ENCODE measurements around the gene ARFIP1.
"Not testable (repeated sequence)": the region's sequence is repeated elsewhere in the genome, so short reads cannot be mapped to it uniquely, and the experiment has no call there.

ARFIP1 gene

DNA sequence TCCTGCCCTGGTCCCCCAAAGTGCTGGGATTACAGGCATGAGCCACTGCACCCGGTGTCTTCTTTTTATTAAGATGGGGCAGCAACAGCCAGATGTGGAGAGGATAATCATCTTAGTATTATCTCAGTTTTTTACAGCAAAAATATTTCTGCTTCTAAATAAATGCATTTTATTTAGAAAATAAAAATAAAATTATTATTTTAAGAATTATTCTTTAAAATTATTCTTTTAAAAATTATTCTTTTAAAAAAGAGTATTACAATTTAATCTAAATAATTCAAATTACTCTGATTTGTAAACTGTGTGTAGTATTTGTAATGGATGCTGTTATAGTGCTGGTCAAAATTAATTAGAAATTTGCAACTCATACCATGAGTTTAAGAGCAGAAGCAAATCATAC, 67.6 kb downstream of the ARFIP1 start:
- DNase-seq (ENCODE audit: low spot score) = no peak

DNA sequence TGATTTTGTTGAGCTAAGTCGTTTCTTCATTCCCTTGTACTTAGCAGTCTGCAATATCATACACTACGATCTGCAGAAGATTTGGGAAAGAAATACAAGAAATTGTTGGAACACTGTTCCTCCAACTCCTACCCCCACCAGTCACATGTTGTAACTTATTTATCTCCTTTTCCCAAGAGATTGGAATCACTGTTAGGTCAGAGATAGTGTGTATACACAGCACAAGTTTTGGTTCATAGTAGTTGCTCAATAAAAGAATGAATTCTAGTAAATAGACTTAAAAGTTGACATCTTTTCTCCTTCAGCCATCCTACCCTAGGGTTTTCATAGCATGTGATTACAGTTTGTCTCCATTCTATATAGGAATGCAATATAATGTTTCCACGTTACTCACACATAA, 68.8 kb downstream of the ARFIP1 start:
- DNase-seq (ENCODE audit: low spot score) = no peak

DNA sequence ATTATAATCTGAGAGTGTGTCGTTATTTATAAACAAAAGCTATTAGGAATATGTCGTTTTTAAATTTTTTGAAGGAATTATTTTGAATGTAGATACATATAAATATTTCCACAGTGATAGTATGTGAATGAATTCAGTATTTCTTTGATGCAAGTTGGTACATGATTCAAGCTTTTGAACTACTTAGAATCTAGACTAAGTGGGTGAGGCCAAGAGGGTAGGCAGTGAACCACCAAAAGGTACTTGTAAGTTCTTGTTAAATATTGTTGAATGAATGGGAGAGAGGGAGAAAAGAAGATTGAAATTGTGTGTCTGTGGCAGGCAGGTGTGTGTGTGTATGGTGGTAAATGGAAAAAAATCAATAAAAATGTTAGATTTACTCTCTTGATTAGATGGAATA, 69.6 kb downstream of the ARFIP1 start:
- no peak for DNase-seq (ENCODE audit: low spot score)

DNA sequence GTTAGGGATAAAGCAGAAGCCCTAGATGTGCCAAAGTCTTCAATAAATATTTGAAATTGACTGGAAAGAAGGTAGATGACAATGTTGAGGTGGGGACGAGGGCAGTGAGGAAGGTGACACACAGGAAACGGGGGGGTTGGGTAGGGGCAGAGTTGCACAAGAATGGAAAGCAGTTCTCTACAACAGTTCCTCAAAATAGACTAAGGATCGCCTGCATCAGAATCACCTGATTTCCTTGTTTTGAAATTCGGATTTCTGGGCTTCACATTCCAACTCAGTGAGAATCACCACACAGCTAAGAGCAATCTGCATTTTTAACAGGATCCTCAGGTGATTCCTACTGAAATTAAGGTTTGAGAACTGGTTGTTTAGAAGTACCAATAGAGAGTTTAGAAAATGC, 70.6 kb downstream of the ARFIP1 start:
- no peak for DNase-seq (ENCODE audit: low spot score)

DNA sequence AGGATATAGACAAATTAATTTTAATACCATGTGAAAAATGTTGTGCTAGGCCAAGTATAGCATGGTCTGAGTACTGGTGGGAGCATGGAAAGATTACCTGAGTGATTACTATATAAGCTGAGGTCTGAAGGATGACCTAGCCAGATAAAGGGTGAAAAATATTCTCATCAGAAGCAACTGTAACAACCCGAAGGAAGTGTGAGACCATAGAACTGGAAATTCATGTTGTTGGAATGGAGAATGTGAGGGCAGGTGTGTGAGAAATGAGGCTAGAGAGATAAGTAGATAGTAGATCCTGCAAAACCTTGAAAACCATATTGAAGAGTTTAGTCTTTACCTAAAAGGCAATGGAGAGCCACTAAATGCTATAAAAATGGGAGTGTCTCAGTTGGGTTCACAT, 71.5 kb downstream of the ARFIP1 start:
- no peak for DNase-seq (ENCODE audit: low spot score)

DNA sequence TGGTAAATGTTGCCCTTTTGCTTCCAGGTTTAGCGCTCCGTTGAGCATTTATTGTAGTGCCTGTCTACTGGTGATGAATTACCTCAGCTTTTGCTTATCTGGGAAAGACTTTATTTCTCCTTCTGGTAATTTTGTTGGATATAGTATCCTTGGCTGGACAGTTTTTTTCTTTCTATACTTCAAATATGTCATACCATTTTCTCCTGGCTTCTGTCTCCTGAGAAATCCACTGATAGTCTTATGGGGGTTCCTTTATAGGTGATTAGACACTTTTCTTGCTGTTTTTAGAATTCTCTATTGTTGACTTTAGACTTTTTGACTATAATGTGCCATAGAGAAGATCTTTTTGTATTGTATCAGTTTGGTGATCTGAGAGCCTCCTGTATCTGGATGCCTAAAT, 73.5 kb downstream of the ARFIP1 start:
- DNase-seq (ENCODE audit: low spot score) = no peak

DNA sequence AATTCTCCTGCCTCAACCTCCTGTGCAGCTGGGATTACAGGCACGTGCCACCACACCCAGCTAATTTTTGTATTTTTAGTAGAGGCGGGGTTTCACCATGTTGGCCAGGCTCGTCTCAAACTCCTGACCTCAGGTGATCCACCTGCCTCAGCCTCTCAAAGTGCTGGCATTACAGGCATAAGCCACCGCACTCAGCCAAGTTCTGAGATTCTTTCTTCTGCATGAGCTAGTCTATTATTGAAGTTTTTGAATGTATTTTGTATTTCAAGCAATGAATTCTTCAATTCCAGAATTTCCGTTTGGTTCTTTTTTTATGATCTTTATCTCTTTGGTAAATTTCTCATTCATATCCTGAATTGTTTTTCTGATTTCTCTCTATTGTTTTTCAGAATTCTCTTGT, 74.3 kb downstream of the ARFIP1 start:
- not testable (repeated sequence) for DNase-seq (ENCODE audit: low spot score)

DNA sequence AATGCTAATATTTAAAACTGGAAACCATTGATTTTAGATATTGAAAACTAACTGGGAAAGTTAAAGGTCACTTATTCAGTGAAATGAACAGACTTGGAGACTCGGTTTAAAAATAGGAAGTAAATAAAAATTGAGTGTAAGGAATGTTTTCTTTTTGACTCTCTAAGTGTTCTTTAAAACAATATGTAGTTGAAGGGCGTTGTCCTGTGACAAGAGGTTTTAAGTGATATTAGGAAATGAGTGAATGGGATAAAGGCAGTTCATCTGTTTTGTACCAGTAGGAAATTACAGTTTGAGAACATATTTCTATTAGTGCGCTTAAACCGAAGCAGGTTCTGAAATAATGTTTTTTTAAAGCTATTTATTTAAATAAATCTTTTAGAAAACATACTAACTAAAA, 77.2 kb downstream of the ARFIP1 start:
- DNase-seq (ENCODE audit: low spot score) = no peak

DNA sequence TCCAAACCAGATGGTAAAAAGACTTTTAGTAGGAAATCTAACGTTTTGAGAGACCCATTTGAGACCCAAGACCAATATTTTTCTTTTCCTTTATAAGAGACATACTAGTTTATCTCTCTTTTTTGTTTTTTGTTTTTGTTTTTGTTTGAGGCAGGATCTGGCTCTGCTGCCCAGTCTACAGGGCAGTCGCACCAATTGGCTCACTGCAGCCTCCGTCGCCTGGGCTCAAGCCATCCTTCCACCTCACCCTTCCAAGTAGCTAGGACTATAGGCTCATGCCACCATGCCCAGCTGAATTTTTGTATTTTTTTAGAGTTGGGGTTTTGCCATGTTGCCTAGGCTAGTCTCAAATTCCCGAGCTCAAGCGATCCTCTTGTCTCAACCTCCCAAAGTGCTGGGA, 79.2 kb downstream of the ARFIP1 start:
- no peak for DNase-seq (ENCODE audit: low spot score)

DNA sequence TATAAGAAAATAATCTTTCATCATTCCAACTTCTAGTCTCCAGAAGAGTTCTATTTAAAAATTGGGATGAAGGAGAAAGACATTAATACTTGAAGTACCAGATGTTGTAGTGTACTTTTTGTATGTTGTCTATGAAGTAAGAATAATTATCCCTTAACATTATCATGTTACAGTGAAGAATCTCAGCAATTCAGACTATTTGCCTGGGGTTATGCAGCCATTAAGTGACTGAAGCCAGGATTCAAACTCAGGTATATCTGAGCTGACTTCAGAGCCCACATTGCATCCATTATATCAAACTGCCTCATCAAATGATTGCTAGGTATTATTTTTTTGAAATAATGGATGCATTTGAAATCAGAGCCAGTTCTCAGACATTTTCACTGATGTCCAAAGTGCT, 80.3 kb downstream of the ARFIP1 start:
- DNase-seq (ENCODE audit: low spot score) = no peak

DNA sequence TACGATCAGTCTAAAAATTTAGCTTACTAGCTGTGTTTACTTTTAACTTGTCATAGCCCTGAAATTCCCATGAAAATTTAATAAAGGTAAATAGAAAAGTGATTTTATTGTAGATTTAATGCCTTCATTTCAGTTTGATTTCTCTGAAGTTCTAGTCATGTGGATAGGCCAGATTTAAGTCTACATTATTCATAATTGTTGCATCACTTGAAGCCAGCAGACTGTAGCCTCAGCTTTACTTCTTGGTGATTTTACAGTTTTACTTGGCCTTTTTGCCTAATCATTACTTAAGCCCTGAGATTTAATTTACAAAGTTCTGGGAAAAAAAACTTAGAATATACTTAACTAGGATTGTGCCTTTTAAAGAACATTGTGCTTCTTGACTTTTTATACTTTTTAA, 82.9 kb downstream of the ARFIP1 start:
- DNase-seq (ENCODE audit: low spot score) = no peak

DNA sequence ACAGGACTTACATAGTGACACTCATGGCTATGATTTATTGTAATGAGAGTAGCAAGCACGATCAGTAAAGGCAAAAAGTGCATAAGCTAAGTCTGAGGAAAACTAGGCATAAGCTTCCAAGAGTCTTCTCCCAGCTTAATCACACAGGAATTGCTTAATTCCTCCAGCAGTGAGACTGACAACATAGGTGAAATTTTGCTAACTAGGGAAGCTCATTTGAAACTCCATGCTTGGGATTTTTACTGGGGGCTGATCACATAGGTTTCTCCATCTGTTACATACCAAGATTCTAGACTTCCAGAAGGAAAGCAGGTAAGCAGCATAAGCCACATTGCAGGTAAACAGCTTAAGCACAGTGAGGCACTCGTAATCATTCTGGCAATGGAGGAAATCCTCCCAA, 84.6 kb downstream of the ARFIP1 start:
- no peak for DNase-seq (ENCODE audit: low spot score)

DNA sequence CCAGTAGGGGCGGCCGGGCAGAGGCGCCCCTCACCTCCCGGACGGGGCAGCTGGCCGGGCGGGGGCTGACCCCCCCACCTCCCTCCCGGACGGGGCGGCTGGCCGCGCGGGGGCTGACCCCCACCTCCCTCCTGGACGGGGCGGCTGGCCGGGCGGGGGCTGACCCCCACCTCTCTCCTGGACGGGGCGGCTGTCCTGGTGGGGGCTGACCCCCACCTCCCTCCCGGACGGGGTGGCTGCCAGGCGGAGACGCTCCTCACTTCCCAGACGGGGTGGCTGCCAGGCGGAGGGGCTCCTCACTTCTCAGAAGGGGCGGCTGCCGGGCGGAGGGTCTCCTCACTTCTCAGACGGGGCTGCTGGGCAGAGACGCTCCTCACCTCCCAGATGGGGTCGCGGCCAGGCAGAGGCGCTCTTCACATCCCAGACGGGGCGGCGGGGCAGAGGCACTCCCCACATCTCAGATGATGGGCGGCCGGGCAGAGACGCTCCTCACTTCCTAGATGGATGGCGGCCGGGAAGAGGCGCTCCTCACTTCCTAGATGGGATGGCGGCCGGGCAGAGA, 86.8 kb downstream of the ARFIP1 start:
- not testable (repeated sequence) for DNase-seq (ENCODE audit: low spot score)

DNA sequence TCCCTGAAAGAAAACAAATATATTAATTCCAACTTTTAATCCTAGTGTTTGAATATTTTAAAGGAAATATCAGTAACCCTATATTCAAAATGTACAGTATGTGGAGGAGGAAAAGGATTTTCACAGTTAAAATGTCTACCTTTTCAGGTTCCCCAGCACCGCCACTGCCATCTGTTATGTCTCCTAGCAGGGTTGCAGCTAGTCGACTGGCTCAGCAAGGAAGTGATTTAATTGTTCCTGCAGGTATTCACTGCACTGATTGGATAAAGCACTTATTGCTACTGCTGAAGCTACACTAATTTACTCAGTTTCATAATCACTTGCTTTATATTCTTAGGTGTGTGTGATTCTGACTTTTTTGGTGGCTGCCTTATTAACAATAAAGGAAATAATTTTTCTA, 90.9 kb downstream of the ARFIP1 start:
- DNase-seq (ENCODE audit: low spot score) = no peak

DNA sequence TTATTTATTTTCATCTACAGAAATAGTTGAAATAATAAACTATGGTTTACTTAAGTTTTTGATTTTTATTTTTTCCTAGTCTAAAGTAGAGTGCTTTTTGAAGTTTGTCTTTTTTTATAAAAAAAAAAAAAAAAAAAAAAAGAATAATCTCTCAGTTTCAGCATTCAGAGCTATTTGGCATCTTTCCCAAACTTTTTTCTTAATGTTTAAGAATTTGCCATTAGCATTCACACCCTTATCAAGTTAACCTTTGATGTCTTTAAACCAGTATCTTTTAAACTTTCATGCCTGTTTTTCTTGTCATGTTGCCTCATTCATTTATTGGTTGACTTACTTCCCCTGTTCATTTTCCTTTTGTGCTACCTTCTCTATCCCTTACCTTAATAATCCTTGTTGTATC, 95.5 kb downstream of the ARFIP1 start:
- DNase-seq (ENCODE audit: low spot score) = no peak

DNA sequence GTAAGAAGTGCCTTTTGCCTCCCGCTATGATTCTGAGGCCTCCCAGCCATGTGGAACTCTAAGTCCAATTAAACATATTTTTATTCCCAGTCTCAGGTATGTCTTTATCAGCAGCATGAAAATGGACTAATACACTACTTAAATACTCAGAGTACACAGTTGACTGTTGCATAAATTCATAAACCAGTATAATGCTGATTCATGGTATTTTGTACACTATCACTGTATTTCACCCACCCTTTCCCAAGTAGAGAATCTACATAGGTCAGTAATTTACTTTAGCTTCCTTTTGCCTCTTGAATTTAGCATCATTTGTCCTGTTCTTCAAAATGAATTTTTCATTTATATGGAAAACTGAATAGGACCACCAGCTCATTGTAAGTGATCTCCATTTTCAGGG, 98.1 kb downstream of the ARFIP1 start:
- DNase-seq (ENCODE audit: low spot score) = no peak

DNA sequence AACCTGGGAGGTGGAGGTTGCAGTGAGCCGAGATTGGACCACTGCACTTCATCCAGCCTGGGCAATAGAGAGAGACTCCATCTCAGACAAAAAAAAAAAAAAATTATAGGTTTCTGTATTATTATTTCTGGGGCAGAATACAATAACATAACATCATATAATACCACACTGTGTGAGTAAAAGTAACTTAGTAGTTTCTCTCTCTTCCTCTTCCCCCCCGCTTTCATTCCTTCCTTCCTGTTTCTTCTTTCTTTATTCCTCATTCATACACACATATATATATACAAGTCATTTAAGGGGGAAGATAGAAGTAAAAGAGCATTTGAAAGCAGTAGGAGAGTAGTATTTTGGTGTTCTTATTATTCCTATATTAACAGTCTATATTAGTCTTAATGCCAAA, 100.5 kb downstream of the ARFIP1 start:
- no peak for DNase-seq (ENCODE audit: low spot score)

DNA sequence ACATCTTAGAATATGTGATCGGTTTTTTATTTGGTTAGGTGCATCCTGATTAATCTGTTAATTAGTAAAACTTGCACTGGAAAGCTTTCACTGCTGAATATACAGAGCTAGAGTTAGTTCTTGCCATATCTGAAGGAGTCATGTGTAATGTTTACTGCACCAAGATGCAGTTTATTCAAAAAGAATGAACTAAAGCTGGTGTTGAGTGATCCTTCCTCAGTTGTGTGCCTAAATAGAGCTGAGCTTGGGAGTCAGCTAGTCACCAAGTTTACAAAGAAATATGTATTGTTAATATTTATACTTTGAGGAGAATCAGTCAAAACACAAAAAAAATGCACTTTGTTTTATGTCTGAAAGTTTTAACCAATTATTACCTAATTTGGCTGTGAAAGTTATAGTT, 102.2 kb downstream of the ARFIP1 start:
- no peak for DNase-seq (ENCODE audit: low spot score)

DNA sequence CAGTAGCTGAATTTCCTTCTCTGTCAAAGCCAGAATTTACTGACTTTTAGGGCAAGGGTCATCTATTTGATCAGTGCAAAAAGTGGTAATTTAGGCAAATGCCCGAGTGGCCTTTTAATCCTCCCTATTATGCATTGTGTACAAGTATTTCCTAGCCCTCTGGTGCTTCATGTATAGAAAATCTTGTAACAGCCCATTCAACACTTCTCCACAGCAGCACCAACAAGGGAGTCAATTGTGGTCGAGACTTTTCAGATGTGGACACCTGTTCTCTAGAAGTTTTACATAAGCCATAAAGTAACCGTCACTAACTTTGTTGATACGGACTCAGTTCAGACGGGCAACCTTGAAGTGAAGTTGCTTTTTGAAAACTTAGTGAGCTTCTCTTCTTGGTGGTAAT, 105.4 kb downstream of the ARFIP1 start:
- DNase-seq (ENCODE audit: low spot score) = no peak

DNA sequence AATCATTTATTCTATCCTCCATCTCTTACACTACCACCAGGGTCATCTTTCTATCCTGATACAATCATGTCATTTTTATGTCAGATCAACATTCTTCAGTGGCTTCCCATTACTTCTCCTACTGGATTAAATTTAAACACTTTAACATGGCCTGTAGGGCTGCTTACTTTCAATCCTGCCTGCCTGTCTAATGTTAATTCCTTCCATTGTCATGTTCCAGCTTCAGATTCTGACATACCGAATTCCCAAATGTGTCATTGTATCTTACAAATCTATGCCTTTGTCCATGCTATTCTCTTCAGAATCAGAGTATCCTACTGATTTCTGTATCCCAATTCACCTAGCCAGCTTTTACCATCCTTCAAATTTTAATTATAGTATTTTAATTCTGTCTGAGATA, 106.4 kb downstream of the ARFIP1 start:
- DNase-seq (ENCODE audit: low spot score) = no peak

DNA sequence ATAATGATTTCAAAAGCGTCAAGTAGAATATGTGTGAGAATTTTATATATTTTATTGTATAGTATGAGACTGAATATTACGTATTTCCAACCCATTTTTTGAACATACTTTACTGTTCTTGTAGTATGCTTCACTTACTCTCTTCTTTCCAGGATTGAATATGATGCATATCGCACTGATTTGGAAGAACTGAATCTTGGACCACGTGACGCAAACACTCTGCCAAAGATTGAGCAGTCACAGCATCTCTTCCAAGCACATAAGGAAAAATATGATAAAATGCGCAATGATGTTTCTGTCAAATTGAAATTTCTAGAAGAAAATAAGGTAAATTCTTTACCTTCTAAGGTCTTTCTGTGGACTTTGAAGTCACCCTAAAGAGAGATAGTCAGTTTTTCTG, 108.2 kb downstream of the ARFIP1 start:
- DNase-seq (ENCODE audit: low spot score) = no peak

DNA sequence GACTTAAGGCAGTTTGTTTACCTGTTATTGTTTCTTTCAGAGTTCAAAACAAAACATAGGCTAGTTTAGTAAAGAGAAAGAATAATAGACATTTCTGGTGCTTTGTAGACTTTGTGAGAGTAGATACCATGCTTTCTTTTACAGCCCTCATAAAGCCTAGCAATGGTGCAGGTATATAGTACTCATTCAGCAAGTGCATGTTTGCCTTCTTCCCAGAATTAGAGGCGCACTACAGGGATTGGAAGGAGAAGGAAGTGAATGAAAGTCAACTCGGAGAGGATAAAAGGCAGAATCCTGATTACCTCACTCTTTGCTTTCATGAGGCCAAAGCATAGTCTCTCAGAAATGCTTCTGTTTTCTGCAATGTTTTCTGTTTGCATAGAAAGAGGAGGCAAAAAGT, 113.2 kb downstream of the ARFIP1 start:
- DNase-seq (ENCODE audit: low spot score) = no peak

DNA sequence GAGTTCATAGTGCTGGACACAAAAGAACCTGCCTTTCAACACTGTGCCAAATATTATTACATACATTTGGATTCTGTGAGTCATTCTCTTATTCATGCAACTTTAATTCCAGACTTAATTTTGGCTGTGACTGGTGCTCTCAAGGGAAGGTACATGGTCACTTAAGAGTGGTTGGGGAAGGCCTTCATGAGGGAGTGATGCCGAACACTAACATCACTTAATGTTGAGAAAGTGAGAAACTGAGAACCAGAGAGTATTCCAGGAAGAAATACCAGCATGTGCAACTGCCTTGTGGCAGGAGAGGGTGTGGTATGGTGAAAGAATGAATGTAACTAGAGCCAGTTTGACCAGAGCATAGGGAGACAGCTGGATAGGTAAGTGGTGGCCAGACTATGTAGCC, 114.9 kb downstream of the ARFIP1 start:
- DNase-seq (ENCODE audit: low spot score) = no peak

DNA sequence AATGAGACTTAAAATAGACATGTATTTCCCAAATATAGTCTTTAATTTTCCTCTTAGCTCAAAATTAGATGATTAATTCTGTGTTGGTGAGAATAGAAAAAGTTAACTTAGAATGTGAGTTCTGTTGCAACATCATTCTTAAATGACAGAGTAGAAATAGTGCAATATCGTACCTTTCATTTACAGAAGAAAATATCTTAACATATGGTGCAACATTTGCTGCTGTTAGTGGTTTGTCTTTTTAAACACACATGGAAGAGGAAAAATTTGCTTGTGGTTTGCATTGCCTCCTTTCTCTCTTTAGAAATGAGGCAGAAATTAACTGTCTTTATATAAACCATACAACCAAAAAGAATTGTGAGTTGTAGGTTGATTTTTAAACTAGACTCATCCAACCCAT, 117.1 kb downstream of the ARFIP1 start:
- DNase-seq (ENCODE audit: low spot score) = no peak

DNA sequence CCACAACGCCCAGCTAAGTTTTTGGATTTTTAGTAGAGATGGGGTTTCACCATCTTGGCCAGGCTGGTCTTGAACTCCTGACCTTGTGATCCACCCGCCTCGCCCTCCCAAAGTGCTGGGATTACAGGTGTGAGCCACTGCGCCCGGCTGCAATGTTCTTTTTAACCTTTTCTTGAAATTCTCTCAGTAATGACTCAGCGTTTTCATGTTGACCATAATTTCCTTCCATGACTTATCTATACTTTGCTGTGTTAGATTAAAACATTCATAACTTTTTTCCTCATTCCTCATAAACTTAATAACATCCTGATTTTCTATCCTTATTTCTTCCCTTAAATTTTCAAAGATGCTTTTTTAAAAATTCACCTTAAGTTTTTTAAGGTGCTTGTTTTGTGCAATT, 118.4 kb downstream of the ARFIP1 start:
- not testable (repeated sequence) for DNase-seq (ENCODE audit: low spot score)

Data from ecto neural progenitor cell (in vitro differentiated cells).